GM19324 (cell line): ENCODE results near the gene CPNE7.

Experiments
- ATAC-seq: cut with Tn5 transposase; IDR thresholded peaks from one replicate; pipeline ENCODE4 v1.9.1; 2021; ENCODE audit warnings: mild to moderate bottlenecking, moderate library complexity; ENCODE audit not compliant: unreplicated experiment, low FRiP score

CPNE7 gene

DNA sequence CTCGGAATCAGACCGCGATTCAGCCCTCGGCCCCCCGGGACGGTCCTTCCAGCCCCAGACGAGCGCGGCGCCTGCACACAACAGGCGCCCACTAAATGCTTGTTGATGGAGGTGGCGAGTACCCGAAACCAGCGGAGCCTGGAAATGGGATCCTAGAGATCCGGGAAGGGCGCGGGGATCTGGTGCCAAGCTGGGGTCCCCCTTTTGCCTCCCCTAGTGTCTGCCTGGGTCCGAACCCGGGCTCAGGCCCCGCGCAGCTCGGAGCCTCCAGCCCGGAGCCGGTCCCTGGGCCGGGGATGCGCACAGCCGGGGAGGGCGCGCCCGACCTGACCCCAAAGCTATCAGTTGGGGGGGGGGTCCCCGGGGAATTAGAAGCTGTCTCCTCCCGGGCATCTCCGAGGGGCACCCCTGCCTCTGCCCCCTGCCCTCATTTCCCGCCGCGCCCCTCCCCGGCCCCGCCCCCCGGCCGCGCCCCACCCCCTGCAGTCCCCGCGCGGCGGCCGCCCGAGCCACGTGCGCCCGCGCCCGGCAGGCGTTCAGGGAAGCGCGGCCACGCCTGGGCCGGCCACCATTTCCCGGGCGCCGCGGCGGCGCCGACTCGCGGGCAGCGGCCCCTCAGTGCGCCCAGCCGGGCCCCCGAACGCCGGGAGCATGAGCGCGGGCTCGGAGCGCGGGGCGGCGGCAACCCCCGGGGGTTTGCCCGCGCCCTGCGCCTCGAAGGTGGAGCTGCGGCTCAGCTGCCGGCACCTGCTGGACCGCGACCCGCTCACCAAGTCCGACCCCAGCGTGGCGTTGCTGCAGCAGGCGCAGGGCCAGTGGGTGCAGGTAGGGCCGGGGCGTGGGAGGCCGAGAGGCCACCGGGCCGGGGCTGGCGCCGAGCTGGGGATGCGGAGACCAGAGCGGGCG lies at the start of gene CPNE7:
Gene CPNE7, plus strand, starts transcription at position 512 of the 906 bp plus-strand sequence. Its CDS starts 140 bp downstream, at position 652.
- ATAC-seq, result no peak

DNA sequence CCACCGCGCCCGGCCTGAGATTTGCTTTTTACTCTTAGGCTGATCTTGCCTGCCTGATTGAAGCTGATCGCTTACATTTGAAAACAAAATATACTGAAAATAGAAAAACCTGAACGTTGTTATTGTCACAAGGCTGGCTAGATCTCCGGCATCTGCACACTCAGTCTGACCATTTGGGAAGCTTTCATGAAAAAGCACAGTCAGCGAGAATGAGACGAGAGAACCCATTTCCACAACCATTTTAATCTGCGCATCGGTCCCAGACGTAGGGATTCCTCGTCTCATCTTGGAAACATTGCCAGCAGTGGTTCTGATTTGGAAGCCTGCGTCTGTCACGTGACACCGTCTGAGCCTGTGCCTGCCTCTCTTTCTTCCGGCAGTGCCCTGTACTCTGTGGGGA lies 46.5 kb upstream of the CPNE7 start:
- no peak for ATAC-seq

DNA sequence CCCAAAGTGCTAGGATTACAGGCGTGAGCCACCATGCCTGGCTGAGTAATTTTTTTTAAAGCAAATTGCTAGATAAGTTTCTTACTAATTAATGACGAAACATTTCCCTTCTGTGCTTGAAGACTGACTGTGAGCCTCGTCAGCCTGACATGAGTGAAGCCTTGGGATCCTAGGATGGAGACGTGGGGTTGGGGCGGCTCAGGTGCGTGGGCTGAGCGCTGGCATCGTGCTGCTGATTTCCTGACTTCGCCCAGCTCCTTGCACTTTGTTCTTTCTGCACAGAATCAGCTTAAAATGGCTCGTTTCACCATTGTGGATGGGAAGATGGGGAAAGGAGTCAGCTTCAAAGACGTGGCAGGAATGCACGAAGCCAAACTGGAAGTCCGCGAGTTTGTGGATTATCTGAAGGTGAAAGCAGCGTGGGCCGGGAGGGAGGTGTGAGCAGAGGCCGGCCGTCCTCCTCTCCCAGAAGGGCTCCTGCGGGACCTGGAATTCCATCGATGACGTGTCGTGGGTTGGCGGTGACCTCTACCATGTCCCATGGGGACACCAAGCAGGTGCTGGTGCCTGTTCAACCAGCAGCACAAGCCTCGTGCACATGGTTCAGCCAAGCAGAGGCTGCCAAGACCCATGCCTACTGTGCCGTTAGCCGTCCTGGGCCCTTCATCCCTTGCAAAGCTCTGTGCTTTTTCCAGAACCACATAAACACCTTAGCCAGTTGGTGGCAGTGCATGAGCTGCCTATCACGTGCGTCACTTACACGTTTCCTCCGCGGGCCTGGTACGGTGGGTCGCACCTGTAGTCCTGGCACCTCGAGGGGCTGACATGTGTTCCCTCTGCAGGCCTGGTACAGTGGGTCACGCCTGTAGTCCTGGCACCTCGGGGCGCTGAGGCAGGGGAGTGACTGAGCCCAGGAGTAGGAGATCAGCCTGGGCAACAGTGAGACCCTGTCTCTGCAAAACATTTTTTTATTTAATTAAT lies 44.9 kb upstream of the CPNE7 start:
- no peak for ATAC-seq

DNA sequence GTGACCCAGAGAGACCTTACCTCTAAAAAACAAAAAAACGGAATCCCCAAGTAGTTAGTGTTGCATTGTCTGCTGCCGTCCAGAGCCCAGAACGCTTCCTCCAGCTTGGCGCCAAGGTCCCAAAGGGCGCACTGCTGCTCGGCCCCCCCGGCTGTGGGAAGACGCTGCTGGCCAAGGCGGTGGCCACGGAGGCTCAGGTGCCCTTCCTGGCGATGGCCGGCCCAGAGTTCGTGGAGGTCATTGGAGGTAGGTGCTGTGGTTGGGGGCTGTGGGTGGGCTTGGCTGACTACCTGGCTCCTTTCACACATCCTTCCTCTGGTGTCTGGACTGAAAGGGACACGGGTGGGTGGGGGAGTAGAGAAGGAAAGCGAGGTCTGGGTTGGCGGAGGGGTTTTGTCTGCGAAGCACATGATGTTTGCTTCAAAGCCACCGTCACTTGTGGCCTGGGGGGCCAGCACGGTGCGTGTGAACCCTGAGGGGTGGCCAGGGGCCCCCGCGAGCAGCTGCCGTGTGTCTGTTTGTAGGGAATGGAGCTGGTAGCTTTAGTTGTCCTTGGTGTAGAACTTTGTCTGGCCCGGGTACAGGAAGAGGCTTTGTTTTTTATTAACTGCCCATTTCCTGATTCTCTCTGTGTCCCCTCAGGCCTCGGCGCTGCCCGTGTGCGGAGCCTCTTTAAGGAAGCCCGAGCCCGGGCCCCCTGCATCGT lies 43.6 kb upstream of the CPNE7 start:
- ATAC-seq, result no peak

DNA sequence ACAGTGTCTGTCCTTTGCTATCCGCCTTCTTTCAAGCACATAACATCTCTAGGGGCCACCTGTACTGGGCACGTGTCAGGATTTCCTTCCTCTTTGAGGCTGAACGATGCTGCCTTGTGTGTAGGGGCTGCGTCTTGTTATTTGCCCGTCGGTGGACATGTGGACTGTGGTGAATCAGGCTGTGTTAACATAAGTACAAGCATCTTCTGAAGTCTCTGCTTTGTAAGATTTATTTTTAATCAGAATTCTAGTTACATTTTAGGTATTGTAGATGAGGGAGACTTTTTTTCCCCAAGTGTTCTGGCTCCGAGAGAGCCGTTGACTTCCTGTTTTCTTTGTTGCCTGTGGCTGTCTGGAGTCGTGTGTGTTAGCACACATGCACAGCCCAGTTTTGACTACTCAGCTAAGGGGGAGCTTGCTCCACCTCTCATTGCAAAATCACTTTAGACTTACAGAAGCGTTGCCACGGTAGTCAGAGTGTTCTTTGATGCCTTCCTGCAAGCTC lies 41.3 kb upstream of the CPNE7 start:
- no peak for ATAC-seq

DNA sequence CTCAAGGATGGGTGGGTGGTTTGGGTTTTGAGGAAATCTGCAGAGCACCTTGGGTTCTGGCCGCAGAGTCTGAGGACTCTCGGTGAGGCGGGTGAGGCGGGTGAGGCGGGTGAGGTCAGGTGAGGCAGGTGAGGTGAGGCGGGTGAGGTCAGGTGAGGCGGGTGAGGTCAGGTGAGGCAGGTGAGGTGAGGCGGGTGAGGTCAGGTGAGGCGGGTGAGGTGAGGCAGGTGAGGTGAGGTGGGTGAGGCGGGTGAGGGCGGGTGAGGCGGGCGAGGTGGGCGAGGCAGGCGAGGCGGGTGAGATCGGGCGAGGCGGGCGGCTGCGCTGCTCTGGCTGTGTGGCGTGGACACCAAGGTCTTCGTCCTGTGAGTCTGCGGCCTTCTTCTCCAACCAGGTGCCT lies 39.2 kb upstream of the CPNE7 start:
- ATAC-seq, result no peak

DNA sequence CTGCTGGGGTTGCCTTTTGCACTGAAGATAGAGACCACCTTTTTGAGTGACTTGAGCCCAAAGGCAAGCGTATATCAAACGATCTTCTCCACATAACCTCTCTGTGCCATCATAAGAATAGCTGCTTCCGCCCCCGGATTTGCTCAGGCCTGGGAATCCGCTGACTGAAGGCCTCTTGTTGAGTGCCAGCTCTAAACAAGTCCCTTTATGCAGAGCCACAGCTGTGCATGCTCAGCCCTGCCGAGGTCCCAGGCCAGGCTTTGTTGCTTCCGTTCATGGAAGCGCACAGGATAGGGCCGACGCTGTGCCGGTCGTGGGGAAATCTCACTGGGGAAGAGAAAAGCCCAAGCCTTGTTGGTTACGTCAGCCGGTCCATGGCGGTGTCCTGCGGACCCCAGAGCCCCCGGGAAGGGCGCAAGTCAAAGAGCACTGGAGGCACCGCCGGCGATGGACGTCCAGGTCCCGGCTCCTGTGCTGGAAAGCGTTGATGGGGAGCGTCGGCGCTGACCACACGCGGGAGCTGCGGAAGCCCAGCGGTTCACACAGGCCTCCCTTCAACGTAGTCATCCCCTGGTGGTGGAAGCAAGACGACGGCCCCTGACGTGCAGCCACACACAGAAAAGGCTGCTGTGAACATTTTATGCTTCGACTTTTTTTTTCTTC lies 38.5 kb upstream of the CPNE7 start:
- no peak for ATAC-seq

DNA sequence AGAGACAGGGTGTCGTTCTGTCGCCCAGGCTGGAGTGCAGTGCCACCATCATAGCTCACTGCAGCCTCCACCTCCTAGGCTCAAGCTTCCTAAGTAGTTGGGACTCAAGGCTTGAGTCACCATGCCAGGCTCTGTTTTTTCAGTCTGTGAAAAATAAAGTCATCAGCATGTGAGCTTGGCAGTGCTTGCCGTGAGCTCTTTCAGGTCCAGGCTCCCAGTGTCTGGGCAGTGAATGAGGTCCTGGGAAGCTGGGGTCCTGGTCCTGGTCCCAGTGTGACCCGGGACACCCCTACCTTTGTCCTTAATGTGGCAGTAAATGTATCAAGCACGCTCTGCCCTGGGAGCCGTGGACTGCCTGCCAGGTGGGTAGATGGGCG lies 38.0 kb upstream of the CPNE7 start:
- ATAC-seq, result no peak

DNA sequence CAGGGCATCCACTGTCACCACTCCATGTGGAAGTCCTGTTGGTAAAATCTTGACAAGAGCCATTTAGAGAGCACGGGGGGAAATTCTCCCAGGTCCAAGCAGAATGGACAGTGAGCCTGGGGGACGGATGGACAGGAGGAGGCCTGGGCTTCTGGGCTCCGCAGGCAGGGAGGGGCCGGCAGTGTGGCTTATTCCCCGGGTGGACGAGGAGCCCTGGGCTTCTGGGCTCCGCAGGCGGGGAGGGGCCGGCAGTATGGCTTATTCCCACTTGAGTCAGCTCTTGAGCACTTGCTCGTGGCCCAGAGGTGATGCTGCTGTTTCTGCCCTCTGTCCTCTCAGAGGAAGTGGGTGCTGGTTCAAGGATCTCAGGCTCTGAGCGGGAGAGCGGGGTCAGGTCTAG lies 37.3 kb upstream of the CPNE7 start:
- no peak for ATAC-seq

DNA sequence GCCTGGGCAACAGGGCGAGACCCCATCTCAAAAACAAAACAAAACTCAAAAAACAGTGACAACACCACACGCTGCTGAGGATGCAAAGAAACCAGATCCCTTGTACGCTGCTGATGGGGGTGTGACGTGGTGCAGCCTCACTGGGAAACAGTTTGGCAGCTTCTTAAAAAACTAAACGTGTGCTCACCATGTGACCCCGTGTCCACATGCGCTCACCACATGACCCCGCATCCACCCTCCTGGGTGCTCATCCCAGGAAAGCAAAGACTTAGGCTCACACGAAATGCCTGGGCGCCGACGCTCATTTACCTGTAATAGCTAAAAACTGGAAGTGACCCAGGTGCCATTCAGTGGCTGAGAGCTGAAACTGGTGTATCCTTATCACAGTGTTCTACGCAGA lies 35.0 kb upstream of the CPNE7 start:
- ATAC-seq, result no peak

DNA sequence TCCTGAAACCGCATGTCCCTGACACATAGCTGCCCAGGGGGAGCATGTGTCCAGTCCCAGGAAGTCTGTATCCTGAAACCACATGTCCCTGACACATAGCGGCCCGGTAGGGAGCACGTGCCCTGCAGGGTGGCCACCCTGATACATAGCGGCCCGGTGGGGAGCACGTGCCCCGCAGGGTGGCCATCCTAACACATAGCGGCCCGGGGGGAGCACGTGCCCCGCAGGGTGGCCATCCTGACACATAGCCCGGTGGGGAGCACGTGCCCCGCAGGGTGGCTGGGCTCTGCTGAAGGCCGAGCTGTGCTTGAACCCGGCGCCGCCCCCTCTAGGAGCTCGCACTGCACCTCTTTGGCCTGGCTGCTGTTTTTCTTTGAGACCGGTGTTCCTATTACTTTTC lies 33.8 kb upstream of the CPNE7 start:
- no peak for ATAC-seq

DNA sequence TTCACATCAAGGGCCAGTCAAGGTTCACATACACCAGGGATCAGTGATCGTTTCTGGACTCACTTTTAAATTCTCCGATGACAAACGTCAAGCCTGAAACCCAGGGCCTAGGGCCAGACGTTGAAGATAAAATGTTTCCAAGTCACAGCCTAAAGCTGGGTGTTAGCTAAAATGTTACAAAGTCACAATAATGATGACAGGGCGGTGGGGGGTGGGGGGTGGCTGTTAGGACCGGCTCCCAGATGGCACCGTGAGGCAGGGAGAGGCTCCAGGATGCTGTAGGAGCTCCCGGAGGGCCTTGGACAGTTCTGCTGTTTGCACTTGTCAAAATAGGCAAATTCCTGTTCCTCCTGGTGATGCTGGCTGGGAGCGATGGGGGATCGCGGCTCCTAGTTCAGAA lies 31.4 kb upstream of the CPNE7 start:
- no peak for ATAC-seq

DNA sequence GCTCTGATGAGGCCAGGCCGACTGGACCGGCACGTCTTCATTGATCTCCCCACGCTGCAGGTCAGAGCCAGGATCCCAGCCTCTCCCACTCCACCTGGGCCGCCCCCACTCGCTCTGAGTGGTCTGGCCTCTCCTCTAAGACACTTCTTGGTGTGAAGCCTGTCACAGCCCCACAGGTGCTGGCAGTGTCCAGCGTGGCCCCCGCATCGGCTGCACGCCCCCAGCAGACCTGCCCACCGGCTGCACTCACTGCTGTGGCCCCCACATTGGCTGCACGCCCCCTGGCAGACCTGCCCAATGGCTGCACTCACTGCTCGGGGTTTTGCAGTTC lies 30.9 kb upstream of the CPNE7 start:
- ATAC-seq, result no peak

DNA sequence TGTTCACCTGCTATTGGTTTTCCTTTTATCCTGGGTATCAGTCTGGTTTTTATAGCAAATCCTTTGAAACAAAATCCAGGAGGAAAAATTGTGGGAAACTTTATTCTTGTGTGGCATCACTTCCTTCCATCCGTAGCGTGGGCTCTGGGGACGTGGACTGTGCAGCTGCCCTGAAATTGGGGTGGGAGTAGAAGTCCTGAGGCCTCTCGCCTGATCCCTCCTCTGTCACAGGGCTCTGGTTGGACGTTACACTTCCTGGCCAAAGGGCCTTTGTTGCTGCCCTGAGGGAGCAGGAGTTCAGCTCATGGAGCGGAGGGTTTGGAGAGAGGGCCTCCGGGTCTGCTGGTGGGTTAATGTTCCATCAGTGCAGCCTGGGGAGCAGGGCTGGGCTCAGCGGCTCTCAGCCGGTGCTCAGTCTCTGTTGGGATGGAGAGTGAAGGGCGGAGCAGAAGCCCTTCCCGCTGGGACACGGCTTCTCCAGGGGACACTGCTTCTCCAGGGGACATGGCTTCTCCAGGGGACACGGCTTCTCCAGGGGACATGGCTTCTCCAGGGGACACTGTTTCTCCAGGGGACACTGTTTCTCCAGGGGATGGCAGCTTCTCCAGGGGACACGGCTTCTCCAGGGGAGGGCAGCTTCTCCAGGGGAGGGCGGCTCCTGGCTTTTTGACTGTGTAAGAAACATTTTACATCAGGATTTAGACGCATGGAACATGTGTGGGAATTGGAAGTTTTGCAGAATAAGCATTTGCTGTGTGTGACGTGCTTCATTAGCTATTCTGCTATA lies 30.3 kb upstream of the CPNE7 start:
- ATAC-seq, result no peak

DNA sequence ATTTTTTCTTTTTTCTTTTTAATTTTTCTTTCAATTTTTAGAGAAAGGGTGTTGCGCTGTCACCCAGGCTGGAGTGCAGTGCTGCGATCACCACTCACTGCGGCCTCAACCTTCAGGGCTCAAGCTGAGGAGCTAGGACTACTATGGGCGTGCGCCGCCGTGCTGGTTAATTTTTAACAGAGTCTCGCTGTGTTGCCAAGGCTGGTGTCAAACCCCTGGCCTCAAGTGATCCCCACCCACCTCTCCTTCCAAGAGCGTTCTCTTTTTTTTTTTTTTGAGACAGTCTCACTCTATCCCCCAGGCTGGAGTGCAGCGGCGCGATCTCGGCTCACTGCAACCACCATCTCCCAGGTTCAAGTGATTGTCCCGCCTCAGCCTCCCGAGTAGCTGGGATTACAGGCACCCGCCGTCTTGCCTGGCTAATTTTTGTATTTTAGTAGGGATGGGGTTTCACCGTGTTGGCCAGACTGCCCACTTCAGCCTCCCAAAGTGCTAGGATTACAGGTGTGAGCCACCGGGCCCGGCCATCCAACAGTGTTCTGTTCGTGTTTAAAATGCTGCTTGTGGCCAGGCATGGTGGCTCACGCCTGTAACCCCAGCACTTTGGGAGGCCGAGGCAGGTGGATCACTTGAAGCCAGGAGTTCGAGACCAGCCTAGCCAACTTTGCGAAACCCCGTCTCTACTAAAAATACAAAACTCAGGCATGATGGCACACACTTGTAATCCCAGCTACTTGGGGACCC lies 29.6 kb upstream of the CPNE7 start:
- ATAC-seq, result no peak

DNA sequence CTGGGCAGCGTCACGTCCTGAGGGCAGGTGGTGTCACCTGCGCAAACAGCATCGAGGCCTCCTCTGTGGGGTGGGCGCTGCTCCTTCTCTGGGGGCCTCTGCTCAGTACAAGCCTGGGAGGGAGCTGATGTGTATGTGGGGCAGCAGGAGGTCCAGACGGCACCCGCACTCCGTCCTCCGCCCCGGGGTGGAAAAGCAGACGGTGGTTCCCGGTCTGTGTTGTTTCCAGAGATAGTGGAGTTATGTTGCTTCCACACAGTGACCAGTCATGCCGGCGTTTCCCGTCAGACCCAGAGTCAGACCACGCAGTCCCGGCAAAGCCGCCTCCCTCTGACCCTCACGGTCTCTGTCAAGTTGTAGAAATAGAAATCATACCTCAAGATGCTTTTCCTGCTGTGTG lies 28.8 kb upstream of the CPNE7 start:
- ATAC-seq, result no peak

DNA sequence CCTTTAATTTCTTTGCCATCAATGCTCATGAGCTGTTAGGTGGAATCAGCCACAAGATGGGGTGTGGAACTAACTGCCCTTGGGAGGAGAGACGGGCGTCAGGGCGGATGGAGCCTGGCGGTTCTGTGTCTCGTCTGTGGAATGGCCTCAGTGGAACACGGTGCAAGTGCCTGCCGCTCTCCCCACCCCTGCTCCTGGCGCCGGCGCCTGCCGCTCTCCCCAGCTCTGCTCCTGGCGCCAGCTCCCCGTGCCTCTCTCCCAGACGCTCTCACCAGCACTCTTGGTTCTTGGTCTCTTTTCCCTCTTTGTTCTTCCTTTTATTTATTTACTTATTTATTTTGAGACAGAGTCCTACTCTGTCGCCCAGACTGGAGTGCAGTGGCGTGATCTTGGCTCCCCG lies 28.3 kb upstream of the CPNE7 start:
- ATAC-seq, result no peak

DNA sequence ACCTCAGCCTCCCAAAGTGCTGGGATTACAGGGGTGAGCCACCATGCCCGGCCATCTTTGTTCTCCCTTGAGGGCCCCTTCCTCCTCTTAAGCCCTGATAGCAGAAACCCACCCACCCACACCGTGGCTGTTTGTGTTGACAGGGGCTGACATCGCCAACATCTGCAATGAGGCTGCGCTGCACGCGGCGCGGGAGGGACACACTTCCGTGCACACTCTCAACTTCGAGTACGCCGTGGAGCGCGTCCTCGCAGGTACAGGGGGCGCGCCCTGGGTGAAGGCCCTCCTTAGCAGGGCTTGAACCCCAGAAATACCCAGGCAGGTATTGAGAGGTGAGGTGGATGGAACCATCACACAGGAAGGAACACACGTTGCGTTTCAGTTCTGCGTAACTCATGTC lies 27.7 kb upstream of the CPNE7 start:
- ATAC-seq, result no peak
